Left cardiac atrium (tissue), 4 donors: ENCODE data around the gene PES1. TPM values are rescaled to one million over a fixed set of nuclear protein-coding genes. Genes with fewer than 3 reads are reported as not detected.
"Not testable (repeated sequence)": the region's sequence is repeated elsewhere in the genome, so short reads cannot be mapped to it uniquely, and the experiment has no call there.

ENCODE experiments used
- ATAC-seq, 2 donors: fragments of 200-7000 bp; cut with Tn5 transposase; one replicate each; pipeline ENCODE4 v1.9.1; 2020; ENCODE audit warnings: mild to moderate bottlenecking in 2 of 2, moderate library complexity in 2 of 2
- DNase-seq: peaks from one replicate; pipeline ENCODE4 v3.0.0-alpha.2; 2020
- intact Hi-C, 2 donors: fragments of 100-400 bp; cut with DNase I; formaldehyde crosslinking; loops; one replicate each; pipeline versions ENCODE4 v1.14.1 to v1.15.1; 2022 to 2023
- total RNA-seq, 2 donors: library from RNA; stranded (reverse); fragmentation: NEBNext Ultra II Directional; extraction: Animal tissue kit (Norgen Biotek cat#: 25700); gene quantifications; one replicate each; pipeline ENCODE4 v1.2.1, GENCODE V29; 2021
- donor health status: DM: no; HTN: yes; CAD: no.
- donor health status: DM: no; HTN: yes; CAD: no; lungs with severe emphysema.
- donor health status: DM: yes; HTN: yes; CAD: no.
- donor health status: Dilated cardiomyopathy.

The PES1 gene
- total RNA-seq, 2 donors from 2014 or later = 23.0 to 38.9 TPM

GRCh38 chr22:30562366-30562765 is 29.3 kb downstream of the PES1 start:
- intact Hi-C loops = no loop called here
- no peak for DNase-seq

GRCh38 chr22:30561402-30562189 is 30.1 kb downstream of the PES1 start:
- ATAC-seq (no peak), DNase-seq (no peak)
- intact Hi-C loops = no loop called here

More at GRCh38 chr22:30562366-30562765, 29.3 kb downstream of the PES1 start:
- ATAC-seq = no peak

GRCh38 chr22:30560643-30561202 is 31.0 kb downstream of the PES1 start:
- DNase-seq, ATAC-seq, intact Hi-C loops: not testable (repeated sequence)

GRCh38 chr22:30559889-30560288 is 31.8 kb downstream of the PES1 start:
- DNase-seq = no peak
- ATAC-seq = no peak
- intact Hi-C loops = no loop called here

- DNase-seq (no peak), ATAC-seq (no peak)
- intact Hi-C loops = no loop called here
Observed at GRCh38 chr22:30557243-30557642, 34.5 kb downstream of the PES1 start.

- no peak for DNase-seq
- intact Hi-C loops = no loop called here
- no peak for ATAC-seq
Observed at GRCh38 chr22:30556388-30556787, 35.3 kb downstream of the PES1 start.

GRCh38 chr22:30555282-30556210 is 36.2 kb downstream of the PES1 start:
- ATAC-seq (no peak), DNase-seq (no peak)
- intact Hi-C loops = no loop called here

- DNase-seq (no peak), ATAC-seq (no peak)
- intact Hi-C loops = no loop called here
Observed at GRCh38 chr22:30553971-30554370, 37.7 kb downstream of the PES1 start.

- DNase-seq = no peak
- ATAC-seq = no peak
- intact Hi-C loops = no loop called here
Observed at GRCh38 chr22:30552719-30553118, 39.0 kb downstream of the PES1 start.

- ATAC-seq, intact Hi-C loops, DNase-seq: not testable (repeated sequence)
Observed at GRCh38 chr22:30551813-30552212, 39.9 kb downstream of the PES1 start.

- ATAC-seq = no peak
Observed at GRCh38 chr22:30547188-30547587, 44.5 kb downstream of the PES1 start.

GRCh38 chr22:30546616-30547015 is 45.1 kb downstream of the PES1 start, which contains the start of gene SEC14L6:
Gene SEC14L6, minus strand, starts transcription at chr22:30546741. Its CDS starts 59 bp downstream, at chr22:30546682.
- no peak for ATAC-seq
- no peak for DNase-seq
- intact Hi-C loops = no loop called here

More at GRCh38 chr22:30547188-30547587, 44.5 kb downstream of the PES1 start:
- no peak for DNase-seq
- intact Hi-C loops = no loop called here

- DNase-seq (no peak), ATAC-seq (no peak)
- intact Hi-C loops = no loop called here
Observed at GRCh38 chr22:30542811-30543188, 48.9 kb downstream of the PES1 start.

GRCh38 chr22:30541961-30542810 is 49.5 kb downstream of the PES1 start:
- ATAC-seq = peak; percentile 63 to 74
- DNase-seq = no peak
- intact Hi-C loops = no loop called here

GRCh38 chr22:30541511-30541910 is 50.2 kb downstream of the PES1 start:
- intact Hi-C loops, DNase-seq, ATAC-seq: not testable (repeated sequence)

- intact Hi-C loops = no loop called here
Observed at GRCh38 chr22:30539368-30539767, 52.3 kb downstream of the PES1 start.

GRCh38 chr22:30538280-30538679 is 53.4 kb downstream of the PES1 start:
- ATAC-seq (no peak), DNase-seq (no peak)
- intact Hi-C loops = no loop called here

More at GRCh38 chr22:30539368-30539767, 52.3 kb downstream of the PES1 start:
- DNase-seq (no peak), ATAC-seq (no peak)

GRCh38 chr22:30537083-30537731 is 54.5 kb downstream of the PES1 start:
- ATAC-seq (no peak), DNase-seq (no peak)
- intact Hi-C loops = no loop called here
